Upper lobe of left lung (tissue), 4 donors: ENCODE results near the gene MBD5.

Source experiments
- CTCF ChIP-seq, 6 experiments: fragments of 450-650 bp in 4 of 6; fragments of 200-600 bp in 2 of 6; sonication (generic) in 2 of 6; IDR thresholded peaks; one replicate each; pipeline ENCODE4 v1.5.1; 2016 to 2019; ENCODE audit warnings: antibody characterized with exemption in 6 of 6
- EP300 ChIP-seq, 4 donors: sonication (generic); formaldehyde crosslinking; IDR thresholded peaks; one replicate each; pipeline ENCODE4 v1.5.1; 2017; ENCODE audit warnings: antibody characterized with exemption in 4 of 4, control low read depth in 2 of 4
- POLR2A ChIP-seq, 4 donors: fragments of 450-650 bp; IDR thresholded peaks; one replicate each; pipeline ENCODE4 v1.5.1; 2016 to 2017; ENCODE audit warnings: antibody characterized with exemption in 4 of 4, mild to moderate bottlenecking in 2 of 4
- POLR2AphosphoS5 ChIP-seq, 2 donors: sonication (generic); formaldehyde crosslinking; IDR thresholded peaks; one replicate each; pipeline ENCODE4 v1.5.1; 2017; ENCODE audit warnings: antibody characterized with exemption in 2 of 2

- TF ChIP-seq POLR2AphosphoS5 (IDR thresholded peaks at IDR 0.05) (no peak), CTCF (IDR thresholded peaks at IDR 0.05) (no peak), POLR2A (IDR thresholded peaks at IDR 0.05) (no peak), EP300 (IDR thresholded peaks at IDR 0.05) (no peak)
These were observed 337.5 kb downstream of the MBD5 start for GRCh38 chr2:148358375-148358774.
